NCI-H526 treated with DMSO at 0.1 percent for 48 hours (cell line): ENCODE results near the gene ILDR1.
"Not testable (repeated sequence)": the region's sequence is repeated elsewhere in the genome, so short reads cannot be mapped to it uniquely, and the experiment has no call there.

Experiments
- DNase-seq: peaks from one replicate; lab custom pipeline; 2025; lab: John Stamatoyannopoulos, UW

ILDR1 gene

GRCh38 chr3:121942116-121942786 lies 79.8 kb downstream of the ILDR1 start:
- DNase-seq, result peak; percentile 35

DNA sequence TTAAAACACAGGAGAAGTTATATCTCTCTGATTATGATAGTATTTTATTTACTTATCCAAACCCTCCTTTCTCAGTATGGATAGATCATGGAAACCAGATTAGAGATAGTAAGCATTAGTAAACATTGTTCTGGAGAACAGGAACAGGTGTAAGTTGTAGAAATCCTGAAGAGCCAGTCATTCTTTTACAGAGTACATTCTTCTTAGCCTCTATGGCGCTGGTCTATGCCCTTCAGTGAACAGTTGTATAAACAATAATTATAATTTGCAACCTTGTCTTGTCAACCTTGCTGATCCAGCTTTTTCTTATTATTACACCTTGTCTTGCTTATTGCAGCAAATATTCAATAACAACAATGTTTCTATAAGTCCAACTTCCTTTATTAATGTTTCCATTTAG lies 80.5 kb downstream of the ILDR1 start:
- no peak for DNase-seq

GRCh38 chr3:121938141-121938855 lies 83.7 kb downstream of the ILDR1 start:
- not testable (repeated sequence) for DNase-seq
